Tibial nerve (tissue), 3 donors: Measurements from ENCODE around the gene ILF3.

Experiments used
- POLR2A ChIP-seq, 2 donors: fragments of 450-650 bp; IDR thresholded peaks; one replicate each; pipeline ENCODE4 v1.6.1; 2017; ENCODE audit warnings: antibody characterized with exemption in 2 of 2, mild to moderate bottlenecking in 2 of 2, moderate library complexity in 2 of 2
- TF ChIP-seq, protein P1 (sequence below), 5 experiments: fragments of 200-600 bp in 3 of 5; fragments of 450-650 bp in 2 of 5; sonication (generic) in 3 of 5; IDR thresholded peaks; one replicate each; pipeline ENCODE4 v1.5.1; 2016 to 2019; ENCODE audit warnings: antibody characterized with exemption in 5 of 5, mild to moderate bottlenecking in 3 of 5, moderate library complexity in 2 of 5

DNA sequence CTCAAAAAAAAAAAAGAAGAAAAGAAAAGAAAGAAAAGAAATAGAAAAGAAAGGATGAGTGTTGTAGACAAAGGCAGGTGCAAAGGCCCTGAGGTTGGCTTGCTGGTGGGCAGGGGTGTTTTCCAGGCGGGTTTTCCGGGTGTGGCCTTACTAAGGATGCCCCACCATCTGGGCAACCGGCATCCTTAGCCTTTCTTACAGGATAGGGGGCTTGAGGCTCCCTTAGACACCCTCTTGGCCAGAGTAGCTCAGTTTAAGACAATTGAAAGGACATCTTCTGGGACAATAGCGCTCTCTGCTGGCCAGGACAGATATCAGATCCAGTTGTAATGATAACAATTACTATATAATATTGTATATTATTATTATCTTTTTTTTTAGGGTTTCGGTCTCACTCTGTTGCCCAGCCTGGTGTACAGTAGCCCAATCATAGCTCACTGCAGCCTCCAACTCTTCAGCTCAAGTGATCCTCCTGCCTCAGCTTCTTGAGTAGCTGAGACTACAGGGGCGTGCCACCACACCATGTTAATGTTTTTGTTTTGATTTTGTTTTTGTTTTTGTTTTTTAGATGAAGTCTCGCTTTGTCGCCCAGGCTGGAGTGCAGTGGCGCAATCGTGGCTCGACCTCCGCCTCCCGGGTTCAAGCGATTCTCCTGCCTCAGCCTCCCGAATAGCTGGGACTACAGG, 45.6 kb downstream of the ILF3 start:
- TF ChIP-seq, protein P1, sequence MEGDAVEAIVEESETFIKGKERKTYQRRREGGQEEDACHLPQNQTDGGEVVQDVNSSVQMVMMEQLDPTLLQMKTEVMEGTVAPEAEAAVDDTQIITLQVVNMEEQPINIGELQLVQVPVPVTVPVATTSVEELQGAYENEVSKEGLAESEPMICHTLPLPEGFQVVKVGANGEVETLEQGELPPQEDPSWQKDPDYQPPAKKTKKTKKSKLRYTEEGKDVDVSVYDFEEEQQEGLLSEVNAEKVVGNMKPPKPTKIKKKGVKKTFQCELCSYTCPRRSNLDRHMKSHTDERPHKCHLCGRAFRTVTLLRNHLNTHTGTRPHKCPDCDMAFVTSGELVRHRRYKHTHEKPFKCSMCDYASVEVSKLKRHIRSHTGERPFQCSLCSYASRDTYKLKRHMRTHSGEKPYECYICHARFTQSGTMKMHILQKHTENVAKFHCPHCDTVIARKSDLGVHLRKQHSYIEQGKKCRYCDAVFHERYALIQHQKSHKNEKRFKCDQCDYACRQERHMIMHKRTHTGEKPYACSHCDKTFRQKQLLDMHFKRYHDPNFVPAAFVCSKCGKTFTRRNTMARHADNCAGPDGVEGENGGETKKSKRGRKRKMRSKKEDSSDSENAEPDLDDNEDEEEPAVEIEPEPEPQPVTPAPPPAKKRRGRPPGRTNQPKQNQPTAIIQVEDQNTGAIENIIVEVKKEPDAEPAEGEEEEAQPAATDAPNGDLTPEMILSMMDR (IDR thresholded peaks at IDR 0.05), result peak in 4 of 5 experiments; percentile 25 to 59 (median 38)
- no peak for TF ChIP-seq POLR2A (IDR thresholded peaks at IDR 0.05)
